Esophagus muscularis mucosa (tissue), 4 donors: Measurements from ENCODE around the gene SPDYA. TPM values are rescaled to one million over a fixed set of nuclear protein-coding genes. Genes with fewer than 3 reads are reported as not detected.
A peak's percentile ranks its signal among the peaks of the same experiment; 100 is the strongest.

Source experiments
- DNase-seq: peaks from one replicate; pipeline ENCODE4 v3.0.0-alpha.2; 2017; ENCODE audit errors: extremely low spot score
- H3K27ac ChIP-seq, 4 donors: fragments of 200-600 bp; sonication (generic); replicated peaks in 1 of 4; 1 replicate in 3 of 4; 2 replicates in 1 of 4; pipeline ENCODE4 v1.5.1; 2016 to 2019; ENCODE audit warnings: mild to moderate bottlenecking in 1 of 4
- H3K27me3 ChIP-seq, 4 donors: fragments of 200-600 bp; sonication (generic); one replicate each; pipeline versions ENCODE4 v1.5.1 to v1.6.0; 2016 to 2019
- H3K36me3 ChIP-seq, 4 donors: fragments of 200-600 bp; sonication (generic); one replicate each; pipeline ENCODE4 v1.5.1; 2016 to 2019
- H3K4me1 ChIP-seq, 4 donors: fragments of 200-600 bp; sonication (generic); one replicate each; pipeline ENCODE4 v1.5.1; 2016 to 2019
- H3K4me3 ChIP-seq, 4 donors: fragments of 200-600 bp; sonication (generic); 1 replicate in 2 of 4; 2 replicates in 2 of 4; pipeline ENCODE4 v1.5.1; 2016 to 2019; ENCODE audit warnings: mild to moderate bottlenecking in 4 of 4, moderate library complexity in 1 of 4
- H3K9me3 ChIP-seq, 4 donors: fragments of 200-600 bp; sonication (generic); 1 replicate in 3 of 4; 2 replicates in 1 of 4; pipeline ENCODE4 v1.5.1; 2016 to 2019
- EP300 ChIP-seq: sonication (generic); formaldehyde crosslinking; IDR thresholded peaks from one replicate; pipeline ENCODE4 v1.6.1; 2017; ENCODE audit warnings: antibody characterized with exemption
- POLR2A ChIP-seq: fragments of 450-650 bp; IDR thresholded peaks from one replicate; pipeline ENCODE4 v1.6.1; 2017; ENCODE audit warnings: antibody characterized with exemption, moderate library complexity, mild to moderate bottlenecking, low read depth
- POLR2AphosphoS5 ChIP-seq, 2 donors: sonication (generic); formaldehyde crosslinking; IDR thresholded peaks; one replicate each; pipeline ENCODE4 v1.6.1; 2017; ENCODE audit warnings: antibody characterized with exemption in 2 of 2
- WGBS: methylation state at CpG from one replicate; pipeline ENCODE4 v1.1.5; 2018; 5-methylcytosine and 5-hydroxymethylcytosine counted together
- intact Hi-C: fragments of 100-400 bp; cut with DNase I; formaldehyde crosslinking; loops from one replicate; pipeline ENCODE4 v1.15.1; 2023
- total RNA-seq, 4 donors: library from RNA; depleted of rRNA; stranded (reverse); fragments of >200 nt; gene quantifications; one replicate each; pipeline versions ENCODE4 v1.1.0 to v1.2.1, GENCODE V29; 2016
- TF ChIP-seq, protein P1 (sequence below), 3 experiments: fragments of 200-600 bp in 2 of 3; fragments of 450-650 bp in 1 of 3; sonication (generic) in 2 of 3; IDR thresholded peaks; one replicate each; pipeline ENCODE4 v1.5.1; 2017 to 2019; ENCODE audit warnings: antibody characterized with exemption in 3 of 3, mild to moderate bottlenecking in 2 of 3, moderate library complexity in 1 of 3

SPDYA gene
- total RNA-seq, 4 donors from 2014 or later = 0.33 to 3.0 (median 0.91) TPM

DNA sequence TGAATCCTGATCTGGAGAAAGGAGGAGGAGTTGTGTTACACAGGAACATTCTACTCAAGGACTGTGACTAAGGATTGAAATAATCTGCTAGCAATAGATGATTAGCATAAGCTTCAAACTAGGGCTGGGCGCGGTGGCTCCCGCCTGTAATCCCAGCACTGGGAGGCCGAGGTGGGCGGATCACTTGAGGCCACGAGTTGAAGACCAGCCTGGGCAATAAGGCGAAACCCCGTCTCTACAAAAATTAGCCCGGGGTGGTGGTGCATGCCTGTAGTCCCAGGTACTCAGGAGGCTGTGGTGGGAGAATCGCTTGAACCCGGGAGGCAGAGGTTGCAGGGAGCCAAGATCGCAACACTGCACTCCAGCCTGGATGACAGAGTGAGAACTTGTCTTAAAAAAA, 58.0 kb downstream of the SPDYA start:
- peak overlapping the region; percentile 73 to 94 (median 86) for H3K4me3 ChIP-seq
- intact Hi-C loops = loop anchor here (10.0 kb wide), 1 partner anchor 54 kb away; the partner anchor contains the start of gene SPDYA
- peaks cover 0 to 17% (median 7%) of the 10 kb centered on the region in 4 donors for H3K36me3 ChIP-seq
- TF ChIP-seq EP300 (no peak), POLR2AphosphoS5 (IDR thresholded peaks at IDR 0.05) (no peak), POLR2A (no peak)
- TF ChIP-seq, protein P1, sequence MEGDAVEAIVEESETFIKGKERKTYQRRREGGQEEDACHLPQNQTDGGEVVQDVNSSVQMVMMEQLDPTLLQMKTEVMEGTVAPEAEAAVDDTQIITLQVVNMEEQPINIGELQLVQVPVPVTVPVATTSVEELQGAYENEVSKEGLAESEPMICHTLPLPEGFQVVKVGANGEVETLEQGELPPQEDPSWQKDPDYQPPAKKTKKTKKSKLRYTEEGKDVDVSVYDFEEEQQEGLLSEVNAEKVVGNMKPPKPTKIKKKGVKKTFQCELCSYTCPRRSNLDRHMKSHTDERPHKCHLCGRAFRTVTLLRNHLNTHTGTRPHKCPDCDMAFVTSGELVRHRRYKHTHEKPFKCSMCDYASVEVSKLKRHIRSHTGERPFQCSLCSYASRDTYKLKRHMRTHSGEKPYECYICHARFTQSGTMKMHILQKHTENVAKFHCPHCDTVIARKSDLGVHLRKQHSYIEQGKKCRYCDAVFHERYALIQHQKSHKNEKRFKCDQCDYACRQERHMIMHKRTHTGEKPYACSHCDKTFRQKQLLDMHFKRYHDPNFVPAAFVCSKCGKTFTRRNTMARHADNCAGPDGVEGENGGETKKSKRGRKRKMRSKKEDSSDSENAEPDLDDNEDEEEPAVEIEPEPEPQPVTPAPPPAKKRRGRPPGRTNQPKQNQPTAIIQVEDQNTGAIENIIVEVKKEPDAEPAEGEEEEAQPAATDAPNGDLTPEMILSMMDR (IDR thresholded peaks at IDR 0.05) = no peak
- H3K27me3 ChIP-seq = no peaks in the 10 kb centered on the region
- no peaks in the 10 kb centered on the region for H3K9me3 ChIP-seq
- peaks cover 18 to 58% (median 42%) of the 10 kb centered on the region in 4 donors for H3K4me1 ChIP-seq
- DNase-seq = no peak
- H3K27ac ChIP-seq = no peak overlapping the region
- WGBS = 86% methylated on average over 12 of the region's 12 CpGs

DNA sequence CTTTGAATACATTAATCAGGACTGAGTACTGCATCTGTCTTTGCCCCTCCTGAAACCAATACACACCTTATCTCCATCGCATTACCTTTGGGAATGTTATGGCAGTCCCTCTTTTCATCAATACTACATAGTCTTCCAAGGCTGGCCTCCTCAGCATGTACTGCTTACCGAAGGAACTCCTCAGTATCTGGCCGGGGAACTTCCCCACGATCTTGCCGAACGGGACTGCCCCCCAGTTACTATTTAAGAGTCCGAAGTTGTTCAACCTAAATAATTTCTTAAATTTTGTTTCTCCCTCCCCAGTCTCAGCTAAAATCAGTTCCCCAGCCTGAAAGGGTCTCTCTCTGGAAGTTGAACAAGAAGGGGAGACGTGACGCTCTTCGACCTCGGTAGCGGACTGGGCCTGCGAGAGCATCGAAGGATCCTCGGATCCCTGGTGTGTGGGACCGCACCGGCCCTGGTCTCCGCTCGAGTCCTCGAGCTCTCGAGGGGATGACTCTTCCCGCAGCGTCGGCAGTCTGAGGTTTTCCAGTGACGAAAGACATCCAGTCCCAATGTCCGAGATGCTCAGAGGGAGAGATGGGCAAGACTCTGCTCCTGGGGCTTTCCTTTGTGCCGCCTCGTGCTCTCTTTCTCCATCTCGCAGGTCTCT, 59.0 kb downstream of the SPDYA start:
- TF ChIP-seq POLR2A (no peak), EP300 (no peak)
- Histone ChIP-seq H3K9me3 (no peaks in the 10 kb centered on the region), H3K27me3 (no peaks in the 10 kb centered on the region), H3K4me1 (peaks cover 18 to 56% (median 41%) of the 10 kb centered on the region in 4 donors), H3K4me3 (peak overlapping the region; percentile 73 to 94 (median 86)), H3K27ac (peak overlapping the region; percentile 77 to 86 (median 84)), H3K36me3 (peaks cover 0 to 7% (median 2%) of the 10 kb centered on the region in 4 donors)
- WGBS = under 1% methylated on average over 27 of the region's 29 CpGs
- intact Hi-C loops = loop anchor here (10.0 kb wide), 1 partner anchor 55 kb away; the partner anchor contains the start of gene SPDYA
- no peak for DNase-seq

DNA sequence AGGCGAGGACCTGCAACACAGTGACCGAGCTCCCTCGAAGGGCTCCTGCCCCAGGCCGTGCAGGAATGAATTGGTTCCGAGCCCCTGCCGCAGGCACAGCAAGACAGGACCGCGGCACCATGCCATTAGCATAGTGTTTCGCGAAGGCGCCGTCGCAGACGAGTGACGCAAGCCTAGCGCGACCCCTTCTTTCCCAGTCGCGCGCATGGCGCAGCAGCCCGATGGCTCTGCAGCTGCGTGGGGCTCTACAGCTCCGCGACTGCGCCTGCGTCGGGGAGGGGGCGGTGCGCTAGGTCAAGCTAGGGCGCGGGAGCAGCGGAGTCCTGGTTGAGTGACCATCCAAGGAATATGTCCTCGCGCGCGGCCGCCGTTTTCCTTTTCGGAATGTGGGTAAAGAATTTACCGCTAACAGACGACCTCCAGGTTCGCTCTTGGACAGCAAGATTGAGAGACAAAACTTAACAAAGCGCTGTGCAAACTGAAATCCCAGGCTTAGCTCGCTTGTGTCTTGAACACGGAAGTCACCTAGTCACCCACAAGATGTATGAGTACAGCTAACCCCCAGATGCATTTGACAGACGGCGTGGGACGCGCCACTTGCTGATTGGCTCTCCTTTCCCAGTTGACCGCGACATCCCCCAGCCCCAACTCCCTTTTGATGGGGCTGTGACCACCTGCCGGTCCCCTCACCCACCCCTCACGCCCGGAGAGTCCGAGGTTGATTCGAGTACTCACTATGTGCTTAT, 59.7 kb downstream of the SPDYA start, which contains the start of gene TRMT61B:
TSS of gene TRMT61B (minus strand) at position 164 of the 746 bp plus-strand sequence. CDS start at position 132, 32 bp downstream.
- Histone ChIP-seq H3K4me3 (peak within 1 kb of the TSS; percentile 73 to 94 (median 86)), H3K36me3 (peaks cover 0 to under 1% (median 0%) of the 10 kb centered on the region in 4 donors), H3K27ac (peak within 1 kb of the TSS; percentile 77 to 86 (median 84)), H3K27me3 (no peaks in the 10 kb centered on the region), H3K9me3 (no peaks in the 10 kb centered on the region), H3K4me1 (peaks cover 18 to 49% (median 40%) of the 10 kb centered on the region in 4 donors)
- TF ChIP-seq POLR2A (no peak), EP300 (no peak), POLR2AphosphoS5 (IDR thresholded peaks at IDR 0.05) (peak; percentile 92 to 99)
- TF ChIP-seq, protein P1 (IDR thresholded peaks at IDR 0.05) = no peak
- DNase-seq = peak; percentile 97
- intact Hi-C loops = no loop called here
- WGBS = 2% methylated on average over 24 of the region's 57 CpGs

DNA sequence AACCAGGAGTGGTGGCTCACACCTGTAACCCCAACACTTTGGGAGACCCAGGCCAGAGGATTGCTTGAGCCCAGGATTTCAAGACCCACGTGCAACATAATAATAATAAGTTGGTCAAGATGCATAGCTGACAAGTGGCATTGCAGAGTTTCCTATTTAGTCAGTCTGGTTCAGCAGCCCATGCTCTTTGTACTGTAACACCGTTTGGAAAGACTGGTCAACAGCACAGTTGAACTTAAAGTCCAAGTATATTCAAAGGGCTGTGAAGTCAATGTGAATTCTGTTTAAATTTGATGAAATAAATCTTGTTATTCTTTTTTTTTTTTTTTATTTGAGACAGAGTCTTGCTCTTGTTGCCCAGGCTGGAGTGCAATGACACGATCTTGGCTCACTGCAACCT, 61.0 kb downstream of the SPDYA start:
- WGBS = 77% methylated on average over 3 of the region's 3 CpGs
- TF ChIP-seq EP300 (no peak), POLR2AphosphoS5 (IDR thresholded peaks at IDR 0.05) (no peak), POLR2A (no peak)
- TF ChIP-seq, protein P1 (IDR thresholded peaks at IDR 0.05) = no peak
- no peak overlapping the region for H3K4me3 ChIP-seq
- no peak overlapping the region for H3K27ac ChIP-seq
- peaks cover 18 to 40% (median 36%) of the 10 kb centered on the region in 4 donors for H3K4me1 ChIP-seq
- no peaks in the 10 kb centered on the region for H3K9me3 ChIP-seq
- no peaks in the 10 kb centered on the region for H3K36me3 ChIP-seq
- no peak for DNase-seq
- H3K27me3 ChIP-seq = peaks cover 0 to 5% (median 0%) of the 10 kb centered on the region in 4 donors
- intact Hi-C loops = no loop called here

DNA sequence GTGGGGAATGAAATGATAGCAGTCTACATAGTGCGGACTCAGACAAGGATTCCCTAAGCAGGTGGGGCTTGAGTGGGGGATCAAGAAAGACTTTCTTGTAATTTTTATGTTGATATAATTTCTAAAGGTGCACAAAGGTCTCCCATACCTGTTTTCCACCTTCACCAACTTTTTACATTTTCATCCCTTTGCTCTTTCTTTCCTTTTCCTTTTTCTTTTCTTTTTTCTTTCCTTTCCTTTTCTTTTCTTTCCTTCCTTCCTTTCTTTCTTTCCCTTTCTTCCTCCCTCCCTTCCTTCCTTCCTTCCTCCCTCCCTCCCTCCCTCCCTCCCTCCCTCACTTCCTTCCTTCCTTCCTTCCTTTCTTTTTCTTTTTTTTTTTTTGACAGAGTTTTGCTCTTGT, 69.6 kb downstream of the SPDYA start:
- peaks cover 0 to 26% (median 0%) of the 10 kb centered on the region in 4 donors for H3K27me3 ChIP-seq
- 86% methylated on average over 1 of the region's 1 CpG for WGBS
- no peaks in the 10 kb centered on the region for H3K9me3 ChIP-seq
- H3K4me1 ChIP-seq = no peaks in the 10 kb centered on the region
- no peak for DNase-seq
- H3K36me3 ChIP-seq = no peaks in the 10 kb centered on the region
- no peak overlapping the region for H3K4me3 ChIP-seq
- intact Hi-C loops = no loop called here
- H3K27ac ChIP-seq = no peak overlapping the region
- TF ChIP-seq EP300 (no peak), POLR2AphosphoS5 (IDR thresholded peaks at IDR 0.05) (no peak), POLR2A (no peak)
- TF ChIP-seq, protein P1 (IDR thresholded peaks at IDR 0.05) = no peak
